Caco-2 (cell line): Measurements from ENCODE around the gene PLEKHG4. TPM values are rescaled to one million over a fixed set of nuclear protein-coding genes. Genes with fewer than 3 reads are reported as not detected.

Experiments used
- BruUV-seq: library from RNA; stranded (reverse); fragments of 400-500 nt; replicated peaks from 2 replicates; lab custom pipeline; 2021; lab: Mats Ljungman, UMichigan
- CTCF ChIA-PET: fragments of 300-600 bp; sonication (Branson Sonifier 250); formaldehyde crosslinking; loops from one replicate; lab custom pipeline; 2022; ENCODE audit warnings: antibody characterized with exemption; lab: Charles Lee
- POLR2A ChIA-PET: fragments of 300-600 bp; sonication (Branson Sonifier 250); formaldehyde crosslinking; loops from one replicate; lab custom pipeline; 2022; ENCODE audit warnings: antibody characterized with exemption; lab: Charles Lee
- DNase-seq, 2 experiments: peaks; one replicate each; pipeline versions ENCODE4 v3.0.0 to v3.0.0-alpha.2; 2020 to 2022
- H3K27me3 ChIP-seq: replicated peaks from 2 replicates; pipeline ENCODE4 v1.6.0; 2011; ENCODE audit warnings: low read length; ENCODE audit not compliant: control insufficient read depth, insufficient read depth
- H3K36me3 ChIP-seq: 2 replicates; pipeline ENCODE4 v1.5.1; 2011; ENCODE audit warnings: low read length; ENCODE audit not compliant: control insufficient read depth, insufficient read depth
- H3K4me1 ChIP-seq: fragments of 250-450 bp; sonication (Bioruptor Pico); 2 replicates; pipeline ENCODE4 v1.5.1; 2020; ENCODE audit warnings: mild to moderate bottlenecking
- H3K4me3 ChIP-seq: 2 replicates; pipeline ENCODE4 v1.5.1; 2011; ENCODE audit warnings: low read depth, mild to moderate bottlenecking, control low read depth, low read length
- H3K9me3 ChIP-seq: fragments of 250-450 bp; sonication (Bioruptor Pico); 2 replicates; pipeline ENCODE4 v1.5.1; 2020; ENCODE audit warnings: mild to moderate bottlenecking, moderate library complexity
- H3K27ac Mint-ChIP-seq: one replicate; pipeline ENCODE4 v1.8.0; 2022; ENCODE audit warnings: mixed read lengths; ENCODE audit not compliant: unreplicated experiment
- H3K27me3 Mint-ChIP-seq: one replicate; pipeline ENCODE4 v1.8.0; 2022; ENCODE audit warnings: mixed read lengths; ENCODE audit not compliant: insufficient read depth, unreplicated experiment
- H3K36me3 Mint-ChIP-seq: one replicate; pipeline ENCODE4 v1.8.0; 2022; ENCODE audit warnings: mild to moderate bottlenecking, mixed read lengths; ENCODE audit not compliant: insufficient read depth, unreplicated experiment
- H3K4me1 Mint-ChIP-seq: one replicate; pipeline ENCODE4 v1.8.0; 2022; ENCODE audit warnings: low read depth, mixed read lengths; ENCODE audit not compliant: unreplicated experiment
- H3K4me3 Mint-ChIP-seq: one replicate; pipeline ENCODE4 v1.8.0; 2022; ENCODE audit warnings: mild to moderate bottlenecking, moderate library complexity, mixed read lengths; ENCODE audit not compliant: unreplicated experiment
- H3K9me3 Mint-ChIP-seq: one replicate; pipeline ENCODE4 v1.8.0; 2022; ENCODE audit warnings: mixed read lengths; ENCODE audit not compliant: unreplicated experiment
- CTCF ChIP-seq, 2 experiments: fragments of 200-600 bp in 1 of 2; IDR thresholded peaks; 1 replicate in 1 of 2; 2 replicates in 1 of 2; pipeline versions ENCODE4 v1.5.1 to v1.8.0; 2011 to 2022; ENCODE audit warnings: antibody characterized with exemption in 1 of 2, control low read depth in 1 of 2, inconsistent platforms in 1 of 2, low read depth in 1 of 2, low read length in 1 of 2, mild to moderate bottlenecking in 1 of 2, moderate library complexity in 1 of 2; ENCODE audit not compliant: insufficient read depth in 1 of 2, severe bottlenecking in 1 of 2, unreplicated experiment in 1 of 2
- intact Hi-C: fragments of 100-400 bp; cut with micrococcal nuclease; formaldehyde crosslinking; loops from one replicate; pipeline ENCODE4 v1.10.0; 2022; ENCODE audit not compliant: unreplicated experiment
- total RNA-seq: library from RNA; stranded (reverse); gene quantifications from 2 replicates; pipeline ENCODE4 v1.2.3, GENCODE V29; 2022

Gene PLEKHG4
- total RNA-seq, 1 experiment from 2014 or later, result 91.0 TPM

GRCh38 chr16:67268136-67268579 lies 11.2 kb upstream of the PLEKHG4 start:
- Mint-ChIP-seq H3K27ac (no peak overlapping the region), H3K9me3 (no peaks in the 10 kb centered on the region), H3K4me1 (peaks cover 9% of the 10 kb centered on the region), H3K27me3 (no peaks in the 10 kb centered on the region), H3K4me3 (no peak overlapping the region), H3K36me3 (no peaks in the 10 kb centered on the region)
- DNase-seq, result peak; percentile 73 to 90
- no peaks in the 10 kb centered on the region for H3K27me3 ChIP-seq
- ChIA-PET POLR2A (interaction anchor here (0.6 to 1.3 kb wide), 6 partner anchors 22 to 203 kb away, joined by 3 to 10 read pairs (median 6); no protein-coding TSS in a partner anchor), CTCF (interaction anchor here (0.6 to 3.7 kb wide), 5 partner anchors 8 to 213 kb away, joined by 3 to 19 read pairs (median 3); partner anchors contain the start of gene ATP6V0D1)
- peaks cover 15% of the 10 kb centered on the region for H3K4me1 ChIP-seq
- H3K4me3 ChIP-seq, result no peak overlapping the region
- no peak for TF ChIP-seq CTCF (IDR thresholded peaks at IDR 0.05; ENCODE audit: insufficient read depth in 1 of 2, low read depth in 1 of 2, low read length in 1 of 2, severe bottlenecking in 1 of 2, unreplicated experiment in 1 of 2)
- no peaks in the 10 kb centered on the region for H3K36me3 ChIP-seq
- no peaks in the 10 kb centered on the region for H3K9me3 ChIP-seq
- intact Hi-C loops, result no loop called here
- no TSS peak for BruUV-seq

DNA sequence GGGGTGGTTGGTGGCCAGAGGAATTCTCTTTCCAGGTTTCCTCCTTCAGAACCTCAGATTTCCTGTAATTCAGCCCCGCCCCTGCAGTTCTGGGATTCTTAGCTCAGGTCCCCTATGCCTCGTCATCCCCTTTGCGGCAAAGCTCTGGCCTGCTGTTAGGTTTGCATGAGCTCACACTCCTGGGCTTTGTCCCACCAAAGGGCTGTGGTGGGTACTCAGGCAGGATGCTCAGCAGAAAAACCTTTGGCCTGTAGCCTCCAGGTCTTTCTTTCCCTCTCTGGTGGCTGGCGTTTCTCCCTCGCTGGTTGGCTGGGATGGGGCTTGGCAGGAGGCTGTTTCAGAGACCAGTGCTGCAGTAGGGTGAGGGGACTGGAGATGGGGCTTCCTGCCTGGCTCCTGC lies 9.6 kb upstream of the PLEKHG4 start:
- DNase-seq, result no peak
- BruUV-seq, result no TSS peak
- H3K4me1 Mint-ChIP-seq, result peaks cover 9% of the 10 kb centered on the region
- no peak for TF ChIP-seq CTCF (IDR thresholded peaks at IDR 0.05; ENCODE audit: insufficient read depth in 1 of 2, low read depth in 1 of 2, low read length in 1 of 2, severe bottlenecking in 1 of 2, unreplicated experiment in 1 of 2)
- no peaks in the 10 kb centered on the region for H3K9me3 Mint-ChIP-seq
- ChIA-PET POLR2A (no interaction called here), CTCF (interaction anchor here (0.5 to 3.7 kb wide), 4 partner anchors 9 to 43 kb away, joined by 3 to 19 read pairs (median 4); partner anchors contain the start of genes FHOD1 and TMEM208)
- Histone ChIP-seq H3K4me1 (peaks cover 15% of the 10 kb centered on the region), H3K27me3 (no peaks in the 10 kb centered on the region), H3K9me3 (no peaks in the 10 kb centered on the region), H3K4me3 (no peak overlapping the region), H3K36me3 (no peaks in the 10 kb centered on the region)
- H3K27me3 Mint-ChIP-seq, result no peaks in the 10 kb centered on the region
- no peak overlapping the region for H3K27ac Mint-ChIP-seq
- intact Hi-C loops, result no loop called here
- no peaks in the 10 kb centered on the region for H3K36me3 Mint-ChIP-seq
- no peak overlapping the region for H3K4me3 Mint-ChIP-seq

DNA sequence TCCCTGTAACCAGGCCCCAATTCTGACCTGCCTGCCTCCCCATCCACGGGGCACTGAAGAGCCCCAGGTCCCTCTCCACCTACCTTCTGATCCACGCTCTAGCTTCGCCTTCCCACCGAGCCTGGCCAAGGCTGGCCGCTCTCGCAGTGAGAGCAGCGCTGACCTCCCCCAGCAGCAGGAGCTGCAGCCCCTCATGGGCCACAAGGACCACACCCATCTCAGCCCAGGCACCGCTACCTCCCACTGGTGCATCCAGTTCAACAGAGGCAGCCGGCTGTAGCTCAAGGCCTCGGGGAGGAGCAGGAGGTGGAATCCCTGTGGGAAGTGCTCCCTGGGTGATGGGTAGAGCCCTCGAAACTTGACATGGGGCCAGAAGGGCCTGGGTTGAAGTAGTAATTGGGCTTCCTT lies 8.4 kb upstream of the PLEKHG4 start:
- intact Hi-C loops, result no loop called here
- H3K4me3 Mint-ChIP-seq, result no peak overlapping the region
- no peaks in the 10 kb centered on the region for H3K36me3 ChIP-seq
- BruUV-seq, result no TSS peak
- no peaks in the 10 kb centered on the region for H3K27me3 ChIP-seq
- no peak overlapping the region for H3K27ac Mint-ChIP-seq
- H3K27me3 Mint-ChIP-seq, result no peaks in the 10 kb centered on the region
- peaks cover 15% of the 10 kb centered on the region for H3K4me1 ChIP-seq
- no peak for TF ChIP-seq CTCF (IDR thresholded peaks at IDR 0.05; ENCODE audit: insufficient read depth in 1 of 2, low read depth in 1 of 2, low read length in 1 of 2, severe bottlenecking in 1 of 2, unreplicated experiment in 1 of 2)
- no peaks in the 10 kb centered on the region for H3K9me3 ChIP-seq
- ChIA-PET POLR2A (interaction anchor here (0.5 kb wide), 1 partner anchor 24 kb away, joined by 6 read pairs; no protein-coding TSS in a partner anchor), CTCF (interaction anchor here (0.7 to 3.7 kb wide), 2 partner anchors 11 to 68 kb away, joined by 6 to 19 read pairs; no protein-coding TSS in a partner anchor)
- H3K4me3 ChIP-seq, result no peak overlapping the region
- H3K9me3 Mint-ChIP-seq, result no peaks in the 10 kb centered on the region
- no peak for DNase-seq
- H3K4me1 Mint-ChIP-seq, result peaks cover 9% of the 10 kb centered on the region
- no peaks in the 10 kb centered on the region for H3K36me3 Mint-ChIP-seq
